HepG2 (cell line): ENCODE data around the gene TSN. TPM values are rescaled to one million over a fixed set of nuclear protein-coding genes. Genes with fewer than 3 reads are reported as not detected.
A peak's percentile ranks its signal among the peaks of the same experiment; 100 is the strongest.

Experiments used
- ARHGAP35 ChIP-seq: sonication (generic); formaldehyde crosslinking; IDR thresholded peaks from 2 replicates; pipeline ENCODE4 v1.9.0; 2022; ENCODE audit warnings: mild to moderate bottlenecking, inconsistent platforms, moderate library complexity, missing genetic modification reagents, borderline replicate concordance
- CSRNP1 ChIP-seq: sonication (generic); formaldehyde crosslinking; IDR thresholded peaks from 2 replicates; pipeline ENCODE4 v1.8.1; 2023; ENCODE audit warnings: mild to moderate bottlenecking, missing genetic modification reagents
- JDP2 ChIP-seq: sonication (generic); formaldehyde crosslinking; IDR thresholded peaks from 2 replicates; pipeline ENCODE4 v1.8.1; 2022; ENCODE audit warnings: missing genetic modification reagents, borderline replicate concordance
- MZF1 ChIP-seq: sonication (generic); formaldehyde crosslinking; IDR thresholded peaks from 2 replicates; pipeline ENCODE4 v1.8.1; 2023; ENCODE audit warnings: mild to moderate bottlenecking, missing genetic modification reagents, borderline replicate concordance
- NFATC3 ChIP-seq: sonication (generic); formaldehyde crosslinking; IDR thresholded peaks from 2 replicates; pipeline ENCODE4 v1.5.1; 2020; ENCODE audit warnings: mild to moderate bottlenecking, missing genetic modification reagents
- PCBP2 ChIP-seq: fragments of 200-400 bp; formaldehyde crosslinking; optimal IDR thresholded peaks from 2 replicates; pipeline ENCODE3; 2018; ENCODE audit warnings: low read length, low read depth; ENCODE audit not compliant: poor library complexity, severe bottlenecking
- RFX3 ChIP-seq: IDR thresholded peaks from 2 replicates; pipeline ENCODE4 v1.6.1; 2016; ENCODE audit warnings: missing biosample characterization, missing genetic modification reagents
- RFXAP ChIP-seq: sonication (generic); formaldehyde crosslinking; IDR thresholded peaks from 2 replicates; pipeline ENCODE4 v1.4.0; 2020; ENCODE audit warnings: missing genetic modification reagents, borderline replicate concordance
- SOX13 ChIP-seq, 3 experiments: fragments of 450-650 bp in 1 of 3; sonication (generic) in 1 of 3; formaldehyde crosslinking in 1 of 3; IDR thresholded peaks in 2 of 3; conservative IDR thresholded peaks in 1 of 3; 2 replicates each; pipeline versions ENCODE4 v1.5.0 to v1.6.1; 2016 to 2020; ENCODE audit warnings: antibody characterized with exemption in 1 of 3, mild to moderate bottlenecking in 1 of 3, missing compliant biosample characterization in 1 of 3, missing genetic modification reagents in 1 of 3, moderate library complexity in 1 of 3
- TBL1XR1 ChIP-seq: fragments of 150-350 bp; IDR thresholded peaks from 2 replicates; pipeline ENCODE4 v1.6.1; 2014; ENCODE audit warnings: borderline replicate concordance, low read length; ENCODE audit not compliant: partially characterized antibody
- ZNF431 ChIP-seq: sonication (generic); formaldehyde crosslinking; IDR thresholded peaks from 2 replicates; pipeline ENCODE4 v1.9.0; 2022; ENCODE audit warnings: missing genetic modification reagents, low read depth, mild to moderate bottlenecking, borderline replicate concordance
- ZNF550 ChIP-seq: sonication (generic); formaldehyde crosslinking; IDR thresholded peaks from 2 replicates; pipeline ENCODE4 v1.4.0; 2020; ENCODE audit warnings: mild to moderate bottlenecking, missing genetic modification reagents, borderline replicate concordance
- ZNF704 ChIP-seq: sonication (generic); formaldehyde crosslinking; IDR thresholded peaks from 2 replicates; pipeline ENCODE4 v1.8.1; 2023; ENCODE audit warnings: mild to moderate bottlenecking, inconsistent platforms, moderate library complexity, missing genetic modification reagents, borderline replicate concordance
- ZNF782 ChIP-seq: sonication (generic); formaldehyde crosslinking; IDR thresholded peaks from 2 replicates; pipeline ENCODE4 v1.4.0; 2020; ENCODE audit warnings: missing genetic modification reagents, mild to moderate bottlenecking, borderline replicate concordance
- ZNF883 ChIP-seq: sonication (generic); formaldehyde crosslinking; IDR thresholded peaks from 2 replicates; pipeline ENCODE4 v1.5.1; 2020; ENCODE audit warnings: mild to moderate bottlenecking, missing genetic modification reagents; ENCODE audit errors: not compliant biosample characterization
- ZXDC ChIP-seq: sonication (generic); formaldehyde crosslinking; IDR thresholded peaks from 2 replicates; pipeline ENCODE4 v1.5.0; 2020; ENCODE audit warnings: mild to moderate bottlenecking, missing genetic modification reagents
- polyA plus RNA-seq, 8 experiments: library from polyadenylated mRNA; depleted of rRNA in 3 of 8; stranded (reverse) in 7 of 8; unstranded in 1 of 8; fragments of >200 nt; fragmentation: Illumina TruSeq in 4 of 8; extraction: Trizol in 4 of 8; gene quantifications; 2 replicates each; pipeline versions ENCODE4 v1.2.1 to v1.2.3, GENCODE V29; 2011 to 2016; ENCODE audit warnings: low read depth in 4 of 8, missing spikeins in 1 of 8, mixed read lengths in 1 of 8; ENCODE audit not compliant: insufficient read depth in 1 of 8
- total RNA-seq, 5 experiments: library from RNA; depleted of rRNA; stranded (reverse); fragments of >200 nt; fragmentation: Illumina TruSeq; extraction: Trizol; gene quantifications; 2 replicates each; pipeline ENCODE4 v1.2.3, GENCODE V29; 2016; ENCODE audit warnings: low read depth in 1 of 5
- TF ChIP-seq, protein P1 (sequence below), 2 experiments: IDR thresholded peaks; 2 replicates each; pipeline ENCODE4 v1.6.1; 2011 to 2012; ENCODE audit warnings: low read length in 2 of 2, borderline replicate concordance in 1 of 2, low read depth in 1 of 2, mild to moderate bottlenecking in 1 of 2, moderate library complexity in 1 of 2
- TF ChIP-seq, protein P2 (sequence below): sonication (generic); formaldehyde crosslinking; IDR thresholded peaks from 2 replicates; pipeline ENCODE4 v1.4.0; 2020; ENCODE audit warnings: mild to moderate bottlenecking, missing genetic modification reagents

TSN gene
- total and polyA plus RNA-seq, 2 of the 13 experiments (the other 11 are each of a cell fraction or from before 2014, with no cell fraction given): 56.4 to 115 TPM

GRCh38 chr2:121707344-121707919 is 48.0 kb upstream of the TSN start (continued):
- TF ChIP-seq CSRNP1: no peak
- no peak for TF ChIP-seq ZXDC (CRISPR knock-in tag)
- no peak for TF ChIP-seq RFX3 (CRISPR knock-in tag)
- TF ChIP-seq ZNF431 (CRISPR knock-in tag): no peak
- no peak for TF ChIP-seq MZF1 (CRISPR knock-in tag)
- TF ChIP-seq SOX13 (IDR thresholded peaks at IDR 0.05): no peak
- peak in 1 of 2 experiments; percentile 23; a peak in 1 of 4 replicates for TF ChIP-seq SOX13 (CRISPR knock-in tag; conservative IDR thresholded peaks at IDR 0.05 in 1 of 2, IDR thresholded peaks at IDR 0.05 in 1 of 2)
- TF ChIP-seq JDP2 (CRISPR knock-in tag): no peak
- TF ChIP-seq PCBP2: no peak
- TF ChIP-seq ZNF782 (CRISPR knock-in tag): no peak
- no peak for TF ChIP-seq ZNF550 (CRISPR knock-in tag)
- TF ChIP-seq, protein P1, sequence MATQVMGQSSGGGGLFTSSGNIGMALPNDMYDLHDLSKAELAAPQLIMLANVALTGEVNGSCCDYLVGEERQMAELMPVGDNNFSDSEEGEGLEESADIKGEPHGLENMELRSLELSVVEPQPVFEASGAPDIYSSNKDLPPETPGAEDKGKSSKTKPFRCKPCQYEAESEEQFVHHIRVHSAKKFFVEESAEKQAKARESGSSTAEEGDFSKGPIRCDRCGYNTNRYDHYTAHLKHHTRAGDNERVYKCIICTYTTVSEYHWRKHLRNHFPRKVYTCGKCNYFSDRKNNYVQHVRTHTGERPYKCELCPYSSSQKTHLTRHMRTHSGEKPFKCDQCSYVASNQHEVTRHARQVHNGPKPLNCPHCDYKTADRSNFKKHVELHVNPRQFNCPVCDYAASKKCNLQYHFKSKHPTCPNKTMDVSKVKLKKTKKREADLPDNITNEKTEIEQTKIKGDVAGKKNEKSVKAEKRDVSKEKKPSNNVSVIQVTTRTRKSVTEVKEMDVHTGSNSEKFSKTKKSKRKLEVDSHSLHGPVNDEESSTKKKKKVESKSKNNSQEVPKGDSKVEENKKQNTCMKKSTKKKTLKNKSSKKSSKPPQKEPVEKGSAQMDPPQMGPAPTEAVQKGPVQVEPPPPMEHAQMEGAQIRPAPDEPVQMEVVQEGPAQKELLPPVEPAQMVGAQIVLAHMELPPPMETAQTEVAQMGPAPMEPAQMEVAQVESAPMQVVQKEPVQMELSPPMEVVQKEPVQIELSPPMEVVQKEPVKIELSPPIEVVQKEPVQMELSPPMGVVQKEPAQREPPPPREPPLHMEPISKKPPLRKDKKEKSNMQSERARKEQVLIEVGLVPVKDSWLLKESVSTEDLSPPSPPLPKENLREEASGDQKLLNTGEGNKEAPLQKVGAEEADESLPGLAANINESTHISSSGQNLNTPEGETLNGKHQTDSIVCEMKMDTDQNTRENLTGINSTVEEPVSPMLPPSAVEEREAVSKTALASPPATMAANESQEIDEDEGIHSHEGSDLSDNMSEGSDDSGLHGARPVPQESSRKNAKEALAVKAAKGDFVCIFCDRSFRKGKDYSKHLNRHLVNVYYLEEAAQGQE (IDR thresholded peaks at IDR 0.05; ENCODE audit: borderline replicate concordance in 1 of 2, low read depth in 1 of 2, low read length in 2 of 2): no peak
- no peak for TF ChIP-seq TBL1XR1
- TF ChIP-seq NFATC3: no peak
- TF ChIP-seq ZNF883 (CRISPR knock-in tag): no peak
- TF ChIP-seq, protein P2, sequence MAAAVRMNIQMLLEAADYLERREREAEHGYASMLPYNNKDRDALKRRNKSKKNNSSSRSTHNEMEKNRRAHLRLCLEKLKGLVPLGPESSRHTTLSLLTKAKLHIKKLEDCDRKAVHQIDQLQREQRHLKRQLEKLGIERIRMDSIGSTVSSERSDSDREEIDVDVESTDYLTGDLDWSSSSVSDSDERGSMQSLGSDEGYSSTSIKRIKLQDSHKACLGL (CRISPR knock-in tag): no peak
- no peak for TF ChIP-seq RFXAP
- no peak for TF ChIP-seq ARHGAP35
- TF ChIP-seq ZNF704: no peak
